GM20431 (cell line): ENCODE measurements around the gene ZP1.

ENCODE experiments used
- in situ Hi-C: fragments of 300-500 bp; cut with MseI, MboI; formaldehyde crosslinking; loops from one replicate; pipeline ENCODE4 v1.15.0; 2020; ENCODE audit warnings: low sequenced_read_pairs; ENCODE audit not compliant: unreplicated experiment

ZP1 gene

GRCh38 chr11:60919320-60919719 is 52.0 kb downstream of the ZP1 start:
- in situ Hi-C loops, result no loop called here

- in situ Hi-C loops, result no loop called here
These were observed 52.6 kb downstream of the ZP1 start for GRCh38 chr11:60919956-60920355.

GRCh38 chr11:60921259-60921658 is 53.9 kb downstream of the ZP1 start:
- in situ Hi-C loops, result no loop called here

- in situ Hi-C loops, result no loop called here
These were observed 54.5 kb downstream of the ZP1 start for GRCh38 chr11:60921777-60922335.

GRCh38 chr11:60922906-60923305 is 55.6 kb downstream of the ZP1 start:
- in situ Hi-C loops, result no loop called here

GRCh38 chr11:60923326-60923725 is 56.0 kb downstream of the ZP1 start:
- in situ Hi-C loops, result no loop called here

- in situ Hi-C loops, result no loop called here
These were observed 56.4 kb downstream of the ZP1 start for GRCh38 chr11:60923800-60924109.

GRCh38 chr11:60924110-60924905 is 57.0 kb downstream of the ZP1 start, which contains the start of gene TMEM132A:
TMEM132A (plus strand) TSS chr11:60924460; CDS start chr11:60924634, 174 bp downstream.
- in situ Hi-C loops, result no loop called here
